SK-N-SH (cell line): Measurements from ENCODE around the gene CACYBP. TPM values are rescaled to one million over a fixed set of nuclear protein-coding genes. Genes with fewer than 3 reads are reported as not detected.
"Not testable (repeated sequence)": the region's sequence is repeated elsewhere in the genome, so short reads cannot be mapped to it uniquely, and the experiment has no call there.

Experiments used
- CTCF ChIA-PET: fragments of 300-600, 350-600 bp; formaldehyde crosslinking; extraction: SDS; loops from one replicate; lab custom pipeline; 2021; lab: Yijun Ruan, JAX
- POLR2A ChIA-PET: fragments of 350-600 bp; sonication (Branson Sonifier 250); formaldehyde crosslinking; extraction: SDS; loops from one replicate; lab custom pipeline; 2020; ENCODE audit warnings: antibody characterized with exemption, inconsistent platforms; lab: Yijun Ruan, JAX
- DNase-seq: peaks from one replicate; pipeline ENCODE4 v3.0.0; 2012
- H2AFZ ChIP-seq: fragments of 200-600 bp; sonication (generic); 2 replicates; pipeline ENCODE4 v1.8.1; 2016; ENCODE audit warnings: antibody characterized with exemption, mild to moderate bottlenecking, low read depth
- H3F3A ChIP-seq: fragments of 200-600 bp; sonication (generic); replicated peaks from 2 replicates; pipeline ENCODE3; 2016; ENCODE audit warnings: antibody characterized with exemption, mild to moderate bottlenecking; ENCODE audit not compliant: insufficient read depth
- H3K27ac ChIP-seq, 2 experiments: fragments of 200-500 bp in 1 of 2; fragments of 200-600 bp in 1 of 2; sonication (Bioruptor generic) in 1 of 2; sonication (generic), shearing (Covaris generic) in 1 of 2; 2 replicates each; pipeline versions ENCODE4 v1.5.1 to v1.6.1; 2014 to 2016; ENCODE audit warnings: low read depth in 2 of 2, inconsistent platforms in 1 of 2, low read length in 1 of 2, mild to moderate bottlenecking in 1 of 2, mixed read lengths in 1 of 2
- H3K27me3 ChIP-seq: fragments of 200-600 bp; sonication (generic), shearing (Covaris generic); 2 replicates; pipeline ENCODE4 v1.6.1; 2016; ENCODE audit warnings: mixed run types; ENCODE audit not compliant: insufficient read depth
- H3K36me3 ChIP-seq, 2 experiments: fragments of 200-500 bp in 1 of 2; fragments of 200-600 bp in 1 of 2; sonication (Bioruptor generic) in 1 of 2; sonication (generic) in 1 of 2; replicated peaks in 1 of 2; 2 replicates each; pipeline versions ENCODE3 to v1.5.1; 2014 to 2016; ENCODE audit warnings: low read length in 1 of 2, mild to moderate bottlenecking in 1 of 2; ENCODE audit not compliant: insufficient read depth in 2 of 2, control insufficient read depth in 1 of 2
- H3K4me1 ChIP-seq, 2 experiments: fragments of 200-500 bp in 1 of 2; fragments of 200-600 bp in 1 of 2; sonication (Bioruptor generic) in 1 of 2; sonication (generic), shearing (Covaris generic) in 1 of 2; 2 replicates each; pipeline versions ENCODE4 v1.5.1 to v1.6.1; 2014 to 2016; ENCODE audit warnings: low read depth in 1 of 2, low read length in 1 of 2, mixed run types in 1 of 2; ENCODE audit not compliant: insufficient read depth in 2 of 2, control insufficient read depth in 1 of 2
- H3K4me2 ChIP-seq: fragments of 200-600 bp; sonication (generic), shearing (Covaris generic); 2 replicates; pipeline ENCODE4 v1.6.1; 2017; ENCODE audit warnings: mixed run types
- H3K4me3 ChIP-seq, 2 experiments: fragments of 200-500 bp in 1 of 2; fragments of 200-600 bp in 1 of 2; sonication (Bioruptor generic) in 1 of 2; sonication (generic), shearing (Covaris generic) in 1 of 2; 2 replicates each; pipeline versions ENCODE4 v1.5.1 to v1.8.1; 2014 to 2016; ENCODE audit warnings: low read depth in 2 of 2, inconsistent platforms in 1 of 2, low read length in 1 of 2, mild to moderate bottlenecking in 1 of 2, mixed read lengths in 1 of 2, moderate library complexity in 1 of 2
- H3K79me2 ChIP-seq: fragments of 200-600 bp; sonication (generic); 2 replicates; pipeline ENCODE4 v1.8.1; 2017; ENCODE audit warnings: mild to moderate bottlenecking; ENCODE audit not compliant: insufficient read depth
- H3K9ac ChIP-seq: fragments of 200-600 bp; sonication (generic); 2 replicates; pipeline ENCODE4 v1.6.1; 2017; ENCODE audit warnings: mixed run types
- H3K9me2 ChIP-seq: fragments of 200-600 bp; sonication (generic); 2 replicates; pipeline ENCODE4 v1.6.1; 2017; ENCODE audit warnings: mixed run types
- H3K9me3 ChIP-seq: fragments of 200-600 bp; sonication (generic); 2 replicates; pipeline ENCODE4 v1.6.1; 2017; ENCODE audit warnings: mixed run types, mild to moderate bottlenecking, moderate library complexity
- H4K20me1 ChIP-seq: fragments of 200-600 bp; sonication (generic); 2 replicates; pipeline ENCODE4 v1.6.1; 2017; ENCODE audit warnings: mild to moderate bottlenecking, mixed run types; ENCODE audit not compliant: insufficient read depth
- CHD2 ChIP-seq: fragments of 150-350 bp; IDR thresholded peaks from 2 replicates; pipeline ENCODE4 v1.6.1; 2018; ENCODE audit warnings: low read length; ENCODE audit not compliant: partially characterized antibody
- CTCF ChIP-seq: fragments of 200-600 bp; sonication (generic); IDR thresholded peaks from 2 replicates; pipeline ENCODE4 v1.6.1; 2017; ENCODE audit warnings: antibody characterized with exemption, mild to moderate bottlenecking, moderate library complexity
- ELF1 ChIP-seq: IDR thresholded peaks from 2 replicates; pipeline ENCODE4 v1.4.0; 2012
- GABPA ChIP-seq: IDR thresholded peaks from 2 replicates; pipeline ENCODE4 v1.4.0; 2012; ENCODE audit warnings: low read depth, mild to moderate bottlenecking
- GATA2 ChIP-seq: sonication (generic); formaldehyde crosslinking; IDR thresholded peaks from 2 replicates; pipeline ENCODE4 v1.5.0; 2020; ENCODE audit warnings: mild to moderate bottlenecking, missing genetic modification reagents
- IRF3 ChIP-seq: fragments of 150-350 bp; IDR thresholded peaks from 2 replicates; pipeline ENCODE4 v1.6.1; 2016; ENCODE audit warnings: mild to moderate bottlenecking, low read depth, low read length
- JUND ChIP-seq: IDR thresholded peaks from 2 replicates; pipeline ENCODE4 v1.4.0; 2012
- MAX ChIP-seq: IDR thresholded peaks from 2 replicates; pipeline ENCODE4 v1.4.0; 2012; ENCODE audit warnings: low read depth
- MEF2A ChIP-seq: IDR thresholded peaks from 2 replicates; pipeline ENCODE4 v1.4.0; 2012; ENCODE audit warnings: low read depth, borderline replicate concordance
- NRF1 ChIP-seq: IDR thresholded peaks from 2 replicates; pipeline ENCODE4 v1.6.1; 2012; ENCODE audit warnings: low read depth, mild to moderate bottlenecking, low read length
- POLR2AphosphoS5 ChIP-seq: IDR thresholded peaks from 2 replicates; pipeline ENCODE4 v1.6.1; 2012; ENCODE audit warnings: low read depth, low read length
- RAD21 ChIP-seq: IDR thresholded peaks from 2 replicates; pipeline ENCODE4 v1.6.1; 2012; ENCODE audit warnings: mild to moderate bottlenecking, low read length
- SIN3A ChIP-seq: IDR thresholded peaks from 2 replicates; pipeline ENCODE4 v1.6.1; 2012; ENCODE audit warnings: low read depth, mild to moderate bottlenecking, low read length, moderate library complexity, borderline replicate concordance
- SMC3 ChIP-seq: IDR thresholded peaks from 2 replicates; pipeline ENCODE4 v1.6.1; 2012; ENCODE audit warnings: low read depth, low read length, improper control_type of control experiment
- TAF1 ChIP-seq: IDR thresholded peaks from 2 replicates; pipeline ENCODE4 v1.6.1; 2012; ENCODE audit warnings: low read depth, mild to moderate bottlenecking, low read length, moderate library complexity, borderline replicate concordance
- TCF12 ChIP-seq: IDR thresholded peaks from 2 replicates; pipeline ENCODE4 v1.4.0; 2012
- TEAD4 ChIP-seq: IDR thresholded peaks from 2 replicates; pipeline ENCODE4 v1.4.0; 2012; ENCODE audit warnings: mild to moderate bottlenecking, borderline replicate concordance; ENCODE audit not compliant: insufficient read depth
- USF1 ChIP-seq: IDR thresholded peaks from 2 replicates; pipeline ENCODE4 v1.4.0; 2012; ENCODE audit warnings: low read depth, borderline replicate concordance
- USF2 ChIP-seq: fragments of 150-350 bp; IDR thresholded peaks from 2 replicates; pipeline ENCODE4 v1.6.1; 2017; ENCODE audit warnings: antibody characterized with exemption, low read length, low read depth, borderline replicate concordance
- WGBS: methylation state at CpG from one replicate; pipeline ENCODE4 v1.1.6; 2017; ENCODE audit warnings: low lambda C conversion rate; 5-methylcytosine and 5-hydroxymethylcytosine counted together
- polyA plus RNA-seq, 3 experiments: library from polyadenylated mRNA; depleted of rRNA; stranded (reverse); fragments of >200 nt; gene quantifications; 2 replicates each; pipeline ENCODE4 v1.2.3, GENCODE V29; 2012

Gene CACYBP
- polyA plus RNA-seq, 1 of the 3 experiments (the other 2 are of a cell fraction), result 56.2 TPM

- TF ChIP-seq MAX (peak; percentile 81; the same call in 1 of the 2 replicates), ELF1 (0 out of 2 replicates have a peak, but pooled peaks have one; percentile 34), SMC3 (no peak), CTCF (no peak), USF1 (no peak; the same call in 1 of the 2 replicates), MEF2A (no peak), NRF1 (no peak), JUND (no peak), TCF12 (peak; percentile 56; the same call in 1 of the 2 replicates), RAD21 (no peak), GATA2 (CRISPR knock-in tag) (no peak), POLR2AphosphoS5 (peak; percentile 88)
Measured at GRCh38 chr1:175023043-175023921, 23.5 kb downstream of the CACYBP start, which contains the start of gene MRPS14 (continued).

GRCh38 chr1:175023922-175024242 lies 24.1 kb downstream of the CACYBP start:
- Histone ChIP-seq H3K79me2 (peaks cover 41% of the 10 kb centered on the region), H3F3A (peaks cover 20% of the 10 kb centered on the region), H3K9ac (peak overlapping the region; percentile 66), H3K27ac (peak overlapping the region; percentile 76 to 85), H3K4me3 (peak overlapping the region; percentile 85 to 94), H2AFZ (peak overlapping the region; percentile 100), H3K4me2 (peak overlapping the region; percentile 76)
- H3K27me3 ChIP-seq, H4K20me1 ChIP-seq, H3K9me2 ChIP-seq, DNase-seq, H3K4me1 ChIP-seq, H3K9me3 ChIP-seq, H3K36me3 ChIP-seq: not testable (repeated sequence)
- ChIA-PET CTCF (interaction anchor here (0.6 to 2.9 kb wide), 6 partner anchors 9 to 761 kb away, joined by 3 to 17 read pairs (median 4); no protein-coding TSS in a partner anchor), POLR2A (interaction anchor here (0.9 to 2.8 kb wide), 5 partner anchors 8 to 102 kb away, joined by 3 to 54 read pairs (median 5); partner anchors contain the start of gene CACYBP)
- 89% methylated on average over 2 of the region's 2 CpGs for WGBS

GRCh38 chr1:175024773-175025172 lies 25.0 kb downstream of the CACYBP start:
- POLR2A ChIA-PET, result interaction anchor here (2.8 kb wide), 1 partner anchor 25 kb away, joined by 54 read pairs; the partner anchor contains the start of gene CACYBP
- 91% methylated on average over 2 of the region's 2 CpGs for WGBS
- H2AFZ ChIP-seq, result no peak overlapping the region
- TF ChIP-seq SMC3 (no peak), CHD2 (no peak), USF1 (no peak), MEF2A (no peak), USF2 (no peak), TEAD4 (no peak), GABPA (no peak), TAF1 (no peak), IRF3 (no peak), SIN3A (no peak)

More at GRCh38 chr1:175024773-175025172, 25.0 kb downstream of the CACYBP start:
- Histone ChIP-seq H3K9me2 (no peaks in the 10 kb centered on the region), H3K79me2 (peaks cover 34% of the 10 kb centered on the region), H3K4me3 (no peak overlapping the region), H3K9ac (no peak overlapping the region), H3K27me3 (no peaks in the 10 kb centered on the region), H3K4me2 (no peak overlapping the region), H3F3A (peaks cover 22% of the 10 kb centered on the region), H3K36me3 (peaks cover 0 to 4% of the 10 kb centered on the region in 2 experiments), H3K27ac (no peak overlapping the region), H3K9me3 (no peaks in the 10 kb centered on the region), H4K20me1 (no peaks in the 10 kb centered on the region), H3K4me1 (peaks cover 0 to 9% of the 10 kb centered on the region in 2 experiments; a peak in 2 of 4 replicates)
- no peak for DNase-seq
- CTCF ChIA-PET, result interaction anchor here (0.6 to 2.9 kb wide), 4 partner anchors 101 to 876 kb away, joined by 3 to 17 read pairs (median 4); no protein-coding TSS in a partner anchor
